Measurements from ENCODE around the gene RPLP2.

Gene RPLP2

DNA sequence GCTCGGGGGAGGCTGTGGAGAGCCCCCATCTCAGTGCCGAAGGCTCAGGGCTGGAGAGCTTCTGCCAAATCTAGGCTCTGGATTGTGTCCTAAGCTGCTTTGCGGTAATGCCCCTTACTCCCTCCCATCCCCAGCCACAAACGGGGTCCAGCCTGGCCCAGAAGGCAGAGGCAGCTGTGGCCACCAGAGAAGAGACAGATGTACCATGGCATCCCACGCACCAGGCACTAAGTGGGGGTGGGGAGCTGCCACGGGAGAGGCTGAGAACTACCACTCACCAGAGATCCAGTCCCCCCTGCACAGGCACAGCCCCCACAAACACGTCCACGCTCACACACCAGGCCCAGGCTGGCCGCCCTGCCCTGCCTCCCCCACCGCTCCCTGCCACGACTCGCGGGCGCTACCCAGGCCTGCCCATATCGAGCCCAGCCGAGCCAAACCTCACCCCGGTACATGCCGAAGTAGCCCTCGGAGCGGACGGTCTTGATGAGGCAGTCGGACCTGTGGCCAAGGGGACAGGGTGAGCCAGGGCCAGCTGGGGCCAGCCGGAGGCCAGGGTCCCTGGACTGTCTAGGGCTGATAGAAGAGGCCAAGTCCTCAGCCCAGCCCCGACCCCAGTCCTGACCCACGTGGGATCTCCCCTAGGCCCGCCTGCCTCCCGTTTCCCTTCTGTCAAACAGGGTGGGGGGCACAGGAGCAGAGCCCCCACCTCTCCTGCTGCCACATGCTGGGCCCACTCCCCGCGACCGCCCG, 15.6 kb upstream of the RPLP2 start:
- no peak for TF ChIP-seq ZFX (IDR thresholded peaks at IDR 0.05)
- TF ChIP-seq, protein P1, sequence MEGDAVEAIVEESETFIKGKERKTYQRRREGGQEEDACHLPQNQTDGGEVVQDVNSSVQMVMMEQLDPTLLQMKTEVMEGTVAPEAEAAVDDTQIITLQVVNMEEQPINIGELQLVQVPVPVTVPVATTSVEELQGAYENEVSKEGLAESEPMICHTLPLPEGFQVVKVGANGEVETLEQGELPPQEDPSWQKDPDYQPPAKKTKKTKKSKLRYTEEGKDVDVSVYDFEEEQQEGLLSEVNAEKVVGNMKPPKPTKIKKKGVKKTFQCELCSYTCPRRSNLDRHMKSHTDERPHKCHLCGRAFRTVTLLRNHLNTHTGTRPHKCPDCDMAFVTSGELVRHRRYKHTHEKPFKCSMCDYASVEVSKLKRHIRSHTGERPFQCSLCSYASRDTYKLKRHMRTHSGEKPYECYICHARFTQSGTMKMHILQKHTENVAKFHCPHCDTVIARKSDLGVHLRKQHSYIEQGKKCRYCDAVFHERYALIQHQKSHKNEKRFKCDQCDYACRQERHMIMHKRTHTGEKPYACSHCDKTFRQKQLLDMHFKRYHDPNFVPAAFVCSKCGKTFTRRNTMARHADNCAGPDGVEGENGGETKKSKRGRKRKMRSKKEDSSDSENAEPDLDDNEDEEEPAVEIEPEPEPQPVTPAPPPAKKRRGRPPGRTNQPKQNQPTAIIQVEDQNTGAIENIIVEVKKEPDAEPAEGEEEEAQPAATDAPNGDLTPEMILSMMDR (conservative IDR thresholded peaks at IDR 0.05): no peak
- H3K27ac ChIP-seq: no peak overlapping the region

DNA sequence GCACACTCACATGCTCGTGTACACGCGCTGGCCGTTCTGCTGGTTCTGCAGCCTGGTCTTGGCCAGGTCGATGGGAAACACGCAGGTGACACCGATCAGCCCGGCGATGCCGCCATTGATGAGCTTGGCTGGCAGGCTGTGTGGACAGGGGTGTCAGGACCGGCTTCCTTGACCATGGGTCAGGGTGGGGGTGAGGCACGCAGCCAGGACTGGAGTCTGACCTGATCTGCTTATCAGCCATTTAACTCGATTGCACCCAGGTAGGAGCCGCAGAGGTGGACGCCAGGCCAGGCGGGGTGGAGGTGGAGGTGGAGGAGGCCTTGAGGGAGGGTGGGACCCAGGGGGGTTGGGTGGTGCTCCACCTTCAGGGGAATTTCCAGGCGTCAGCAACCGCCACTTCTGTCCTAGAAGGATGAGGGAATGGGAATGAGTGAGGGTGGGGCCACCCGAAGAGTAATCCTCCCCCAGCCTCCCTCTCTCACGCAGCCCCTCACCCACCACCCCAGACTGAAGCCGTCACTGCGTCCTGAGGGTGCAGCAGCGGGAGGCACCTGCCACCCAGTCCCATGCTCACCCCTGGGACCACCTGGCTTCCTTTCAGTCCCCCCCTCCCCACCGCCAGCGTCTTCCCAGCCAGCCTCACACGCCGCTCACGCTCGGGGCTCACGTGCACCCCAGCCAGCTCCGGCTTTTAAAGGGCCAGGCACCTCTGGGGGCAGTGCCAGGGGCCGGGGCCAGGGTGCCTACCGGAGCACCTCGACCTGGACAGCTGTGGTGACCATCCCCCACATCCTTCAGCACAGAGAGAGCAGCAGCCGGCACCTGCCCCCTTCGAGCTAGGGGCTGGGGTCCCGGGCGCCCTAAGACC, 14.8 kb upstream of the RPLP2 start:
- no peak overlapping the region for H3K27ac ChIP-seq
- TF ChIP-seq ZFX (IDR thresholded peaks at IDR 0.05): no peak
- TF ChIP-seq, protein P1 (conservative IDR thresholded peaks at IDR 0.05): no peak

DNA sequence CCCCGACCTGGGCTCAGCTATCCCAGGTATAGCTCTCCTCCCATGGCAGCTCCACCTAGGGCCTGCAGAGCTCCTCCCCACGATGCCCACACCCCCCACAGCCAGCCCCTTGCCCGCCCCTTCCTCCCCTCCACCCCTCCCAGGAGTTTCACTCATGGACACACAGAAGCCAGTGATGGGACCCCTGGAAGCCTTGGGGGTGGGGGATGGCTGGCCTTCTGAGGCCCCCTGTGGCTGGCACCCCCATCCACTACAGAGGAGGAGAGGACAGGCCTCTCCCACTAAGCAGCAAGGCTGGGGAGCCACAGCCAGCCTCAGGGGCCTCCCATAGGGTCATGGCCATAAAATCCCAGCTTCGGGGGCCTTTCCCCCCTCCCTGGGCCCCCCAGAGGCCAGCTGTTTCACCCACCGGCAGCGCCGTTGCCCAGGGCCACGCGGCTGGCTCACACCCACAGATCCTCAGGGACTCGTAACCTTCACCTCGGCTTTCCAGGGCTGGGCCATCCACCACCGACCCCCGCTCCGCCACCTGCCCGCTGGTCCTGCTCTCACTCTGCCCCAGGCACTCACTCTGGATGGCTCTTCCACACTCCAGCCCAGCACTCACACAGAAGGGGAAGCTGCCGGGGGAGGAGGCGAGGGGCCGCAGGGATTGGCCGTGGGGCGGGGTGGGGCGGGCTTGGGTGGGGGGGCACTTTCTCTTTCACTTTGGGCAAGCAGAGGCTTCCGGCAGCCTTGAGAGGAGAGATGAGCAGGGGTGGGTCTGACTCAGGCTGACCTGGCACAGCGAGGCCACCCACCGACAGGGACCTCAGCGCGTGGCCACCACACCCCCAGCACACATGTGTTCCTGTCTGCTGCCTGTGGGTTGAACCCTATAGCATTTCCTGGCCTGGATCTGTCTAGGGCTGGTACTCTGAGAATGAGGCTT, 13.9 kb upstream of the RPLP2 start:
- H3K27ac ChIP-seq: no peak overlapping the region
- TF ChIP-seq, protein P1 (conservative IDR thresholded peaks at IDR 0.05): no peak
- no peak for TF ChIP-seq ZFX (IDR thresholded peaks at IDR 0.05)

DNA sequence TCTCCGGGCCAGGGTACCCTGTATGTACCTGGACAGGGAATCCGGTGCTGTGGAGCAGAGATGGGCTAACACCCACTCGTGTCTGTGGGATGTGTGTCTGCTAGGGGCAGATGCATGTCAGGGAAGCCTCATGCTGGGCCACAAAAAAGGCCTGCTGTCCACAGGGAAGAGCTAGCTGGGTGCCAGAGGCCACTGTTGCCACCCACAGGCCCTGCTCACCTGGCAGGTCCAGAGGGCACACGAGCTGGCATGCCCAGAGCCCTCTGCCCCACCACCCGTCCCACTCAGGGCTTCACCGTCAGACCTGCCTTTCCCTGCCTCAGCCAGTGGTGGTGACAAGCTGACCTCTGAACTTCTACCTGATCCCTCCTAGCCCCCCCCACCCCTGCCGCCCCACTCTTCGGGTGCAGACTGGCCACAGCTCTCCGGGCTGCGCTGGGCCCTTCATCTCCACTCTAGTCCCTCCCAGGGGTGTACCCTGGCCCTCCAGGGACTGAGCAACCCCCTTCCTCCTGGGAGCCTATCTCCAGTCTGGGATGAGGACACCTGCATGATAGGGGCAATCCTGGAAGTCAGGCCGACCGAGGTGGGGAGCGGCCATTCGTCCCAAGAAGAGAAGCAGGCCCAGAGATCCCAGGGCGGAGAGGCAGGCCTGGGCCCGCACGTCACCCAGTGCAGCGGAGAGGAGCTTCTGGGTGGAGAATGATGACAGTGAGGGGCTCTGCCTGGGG, 13.0 kb upstream of the RPLP2 start:
- peak overlapping the region; percentile 87 for H3K27ac ChIP-seq
- TF ChIP-seq ZFX (IDR thresholded peaks at IDR 0.05): no peak
- TF ChIP-seq, protein P1 (conservative IDR thresholded peaks at IDR 0.05): no peak

DNA sequence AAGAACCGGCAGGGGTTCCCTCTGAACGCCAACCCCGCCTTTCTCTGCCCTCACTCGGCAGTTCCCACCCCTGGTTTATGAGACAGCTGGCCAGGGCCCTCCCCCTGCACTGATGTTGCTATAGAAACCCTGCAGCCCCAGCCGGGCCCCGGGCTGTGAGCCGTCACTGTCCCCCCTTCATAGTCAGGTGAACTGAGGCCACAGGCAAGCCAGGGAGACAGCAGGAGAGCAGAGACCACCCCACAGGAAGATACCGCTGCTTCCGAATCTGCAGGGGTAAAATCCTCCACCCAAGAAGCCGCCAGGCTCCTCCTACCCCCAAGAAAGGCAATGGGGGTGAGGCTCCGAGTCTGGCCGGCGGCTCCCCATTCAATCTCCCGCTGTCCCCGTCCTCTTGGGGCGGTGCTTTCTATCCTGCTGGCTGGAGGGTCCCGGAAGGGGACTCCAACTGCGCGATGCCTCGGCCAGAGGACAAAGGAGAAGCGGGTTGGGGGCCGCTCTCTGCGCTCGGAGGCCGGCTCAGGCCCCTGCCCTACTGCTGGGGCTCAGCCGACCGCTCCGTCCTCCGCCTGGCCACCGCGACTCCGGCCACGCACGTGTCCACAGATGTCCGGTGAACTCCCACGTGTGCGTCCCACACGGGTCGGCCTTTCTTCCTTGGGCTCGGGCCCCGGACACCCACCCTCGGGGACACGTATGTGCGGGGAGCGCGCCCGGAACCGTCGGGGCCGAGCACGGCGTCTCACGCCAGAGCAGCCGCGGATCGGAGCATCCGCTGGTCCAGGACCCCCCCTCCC, 12.3 kb upstream of the RPLP2 start:
- H3K27ac ChIP-seq: peak overlapping the region; percentile 87
- peak; percentile 67; the same call in 1 of the 2 replicates for TF ChIP-seq ZFX (IDR thresholded peaks at IDR 0.05)
- TF ChIP-seq, protein P1 (conservative IDR thresholded peaks at IDR 0.05): no peak

Data from C4-2B (cell line).